ENCODE results near the gene GNAI3.

Gene GNAI3

GRCh38 chr1:109617291-109617801 lies 68.9 kb downstream of the GNAI3 start:
- H4K20me1 ChIP-seq (ENCODE audit: low read depth, low read length) = no peaks in the 10 kb centered on the region
- no peak overlapping the region for H3K27ac ChIP-seq (ENCODE audit: low read depth, low read length)
- H3K9me2 ChIP-seq (replicated peaks; ENCODE audit: insufficient read depth, low read length) = no peaks in the 10 kb centered on the region
- H3K9me3 ChIP-seq (ENCODE audit: insufficient read depth, low read length) = no peaks in the 10 kb centered on the region
- no peak overlapping the region for H3K4me2 ChIP-seq (ENCODE audit: low read depth, low read length, poor library complexity, severe bottlenecking)
- TF ChIP-seq CTCF (IDR thresholded peaks at IDR 0.05; ENCODE audit: insufficient read depth, low read length, poor library complexity, severe bottlenecking) = no peak
- no peak for TF ChIP-seq EZH2phosphoT487 (conservative IDR thresholded peaks at IDR 0.05; ENCODE audit: low read length)
- no peak overlapping the region for H2AFZ ChIP-seq (ENCODE audit: low read depth, low read length, severe bottlenecking)
- no peak overlapping the region for H3K9ac ChIP-seq (ENCODE audit: low read length)
- peaks cover 11% of the 10 kb centered on the region; the same call in 1 of the 2 replicates for H3K79me2 ChIP-seq (ENCODE audit: insufficient read depth, low read length)
- peaks cover 17% of the 10 kb centered on the region for H3F3A ChIP-seq (ENCODE audit: insufficient read depth)
- no peaks in the 10 kb centered on the region for H3K27me3 ChIP-seq (ENCODE audit: low read length)
- no peak overlapping the region for H3K4me3 ChIP-seq (ENCODE audit: insufficient read depth, low read length, poor library complexity, severe bottlenecking)
- H3K36me3 ChIP-seq (ENCODE audit: low read length) = no peaks in the 10 kb centered on the region

- Histone ChIP-seq H4K20me1 (ENCODE audit: low read depth, low read length) (no peaks in the 10 kb centered on the region), H3K27me3 (ENCODE audit: low read length) (no peaks in the 10 kb centered on the region), H3K36me3 (ENCODE audit: low read length) (no peaks in the 10 kb centered on the region), H3F3A (ENCODE audit: insufficient read depth) (peaks cover 17% of the 10 kb centered on the region), H3K79me2 (ENCODE audit: insufficient read depth, low read length) (peaks cover 25% of the 10 kb centered on the region; the same call in 1 of the 2 replicates), H3K9me3 (ENCODE audit: insufficient read depth, low read length) (no peaks in the 10 kb centered on the region), H3K9me2 (replicated peaks; ENCODE audit: insufficient read depth, low read length) (no peaks in the 10 kb centered on the region), H3K27ac (ENCODE audit: low read depth, low read length) (peak overlapping the region; percentile 42), H3K4me2 (ENCODE audit: low read depth, low read length, poor library complexity, severe bottlenecking) (peak overlapping the region; percentile 85), H3K9ac (ENCODE audit: low read length) (peak overlapping the region; percentile 77), H3K4me3 (ENCODE audit: insufficient read depth, low read length, poor library complexity, severe bottlenecking) (peak overlapping the region; percentile 79), H2AFZ (ENCODE audit: low read depth, low read length, severe bottlenecking) (peak overlapping the region; percentile 89)
- TF ChIP-seq CTCF (IDR thresholded peaks at IDR 0.05; ENCODE audit: insufficient read depth, low read length, poor library complexity, severe bottlenecking) (no peak), EZH2phosphoT487 (conservative IDR thresholded peaks at IDR 0.05; ENCODE audit: low read length) (no peak)
Measured at GRCh38 chr1:109618661-109619575, 70.5 kb downstream of the GNAI3 start.

- no peak for TF ChIP-seq CTCF (IDR thresholded peaks at IDR 0.05; ENCODE audit: insufficient read depth, low read length, poor library complexity, severe bottlenecking)
- TF ChIP-seq EZH2phosphoT487 (conservative IDR thresholded peaks at IDR 0.05; ENCODE audit: low read length) = no peak
- Histone ChIP-seq H3K79me2 (ENCODE audit: insufficient read depth, low read length) (peaks cover 25% of the 10 kb centered on the region; the same call in 1 of the 2 replicates), H3K9me2 (replicated peaks; ENCODE audit: insufficient read depth, low read length) (no peaks in the 10 kb centered on the region), H3F3A (ENCODE audit: insufficient read depth) (peaks cover 17% of the 10 kb centered on the region), H4K20me1 (ENCODE audit: low read depth, low read length) (no peaks in the 10 kb centered on the region), H2AFZ (ENCODE audit: low read depth, low read length, severe bottlenecking) (peak within 1 kb of the TSS; percentile 89), H3K36me3 (ENCODE audit: low read length) (no peaks in the 10 kb centered on the region), H3K4me3 (ENCODE audit: insufficient read depth, low read length, poor library complexity, severe bottlenecking) (peak within 1 kb of the TSS; percentile 79), H3K9me3 (ENCODE audit: insufficient read depth, low read length) (no peaks in the 10 kb centered on the region), H3K27ac (ENCODE audit: low read depth, low read length) (peak within 1 kb of the TSS; percentile 42), H3K9ac (ENCODE audit: low read length) (peak within 1 kb of the TSS; percentile 77), H3K4me2 (ENCODE audit: low read depth, low read length, poor library complexity, severe bottlenecking) (peak within 1 kb of the TSS; percentile 85), H3K27me3 (ENCODE audit: low read length) (no peaks in the 10 kb centered on the region)
Measured at GRCh38 chr1:109619576-109620400, 71.4 kb downstream of the GNAI3 start, which contains the start of the genes AMPD2 and GNAT2. Gene AMPD2 (plus strand): TSS chr1:109619837. CDS start chr1:109621176, 1,339 bp downstream. Gene GNAT2 (minus strand): TSS chr1:109619616. CDS start chr1:109612870, 6,746 bp downstream.

All from SU-DHL-6 (cell line).